Retinal pigment epithelial cell (primary cell): ENCODE data around the gene NT5DC3.

Experiments used
- DNase-seq: peaks from one replicate; pipeline ENCODE4 v3.0.0-alpha.2; 2010; ENCODE audit warnings: low read depth
- H3K4me3 ChIP-seq: 2 replicates; pipeline ENCODE4 v1.5.1; 2011; ENCODE audit warnings: mild to moderate bottlenecking, low read length, control low read depth, moderate library complexity
- TF ChIP-seq, protein P1 (sequence below): conservative IDR thresholded peaks from 2 replicates; pipeline ENCODE4 v1.5.1; 2011; ENCODE audit warnings: low read depth, low read length, control low read depth, inconsistent platforms

NT5DC3 gene

GRCh38 chr12:103865151-103865730, 24.2 kb upstream of the NT5DC3 start:
- DNase-seq: peak; percentile 53
- H3K4me3 ChIP-seq: no peak overlapping the region
- TF ChIP-seq, protein P1, sequence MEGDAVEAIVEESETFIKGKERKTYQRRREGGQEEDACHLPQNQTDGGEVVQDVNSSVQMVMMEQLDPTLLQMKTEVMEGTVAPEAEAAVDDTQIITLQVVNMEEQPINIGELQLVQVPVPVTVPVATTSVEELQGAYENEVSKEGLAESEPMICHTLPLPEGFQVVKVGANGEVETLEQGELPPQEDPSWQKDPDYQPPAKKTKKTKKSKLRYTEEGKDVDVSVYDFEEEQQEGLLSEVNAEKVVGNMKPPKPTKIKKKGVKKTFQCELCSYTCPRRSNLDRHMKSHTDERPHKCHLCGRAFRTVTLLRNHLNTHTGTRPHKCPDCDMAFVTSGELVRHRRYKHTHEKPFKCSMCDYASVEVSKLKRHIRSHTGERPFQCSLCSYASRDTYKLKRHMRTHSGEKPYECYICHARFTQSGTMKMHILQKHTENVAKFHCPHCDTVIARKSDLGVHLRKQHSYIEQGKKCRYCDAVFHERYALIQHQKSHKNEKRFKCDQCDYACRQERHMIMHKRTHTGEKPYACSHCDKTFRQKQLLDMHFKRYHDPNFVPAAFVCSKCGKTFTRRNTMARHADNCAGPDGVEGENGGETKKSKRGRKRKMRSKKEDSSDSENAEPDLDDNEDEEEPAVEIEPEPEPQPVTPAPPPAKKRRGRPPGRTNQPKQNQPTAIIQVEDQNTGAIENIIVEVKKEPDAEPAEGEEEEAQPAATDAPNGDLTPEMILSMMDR: no peak

GRCh38 chr12:103864710-103865109, 23.7 kb upstream of the NT5DC3 start:
- H3K4me3 ChIP-seq: no peak overlapping the region
- no peak for DNase-seq
- TF ChIP-seq, protein P1: no peak

- peak; percentile 92 for DNase-seq
- H3K4me3 ChIP-seq: no peak overlapping the region
Observed at GRCh38 chr12:103858953-103859601, 18.0 kb upstream of the NT5DC3 start.

DNA sequence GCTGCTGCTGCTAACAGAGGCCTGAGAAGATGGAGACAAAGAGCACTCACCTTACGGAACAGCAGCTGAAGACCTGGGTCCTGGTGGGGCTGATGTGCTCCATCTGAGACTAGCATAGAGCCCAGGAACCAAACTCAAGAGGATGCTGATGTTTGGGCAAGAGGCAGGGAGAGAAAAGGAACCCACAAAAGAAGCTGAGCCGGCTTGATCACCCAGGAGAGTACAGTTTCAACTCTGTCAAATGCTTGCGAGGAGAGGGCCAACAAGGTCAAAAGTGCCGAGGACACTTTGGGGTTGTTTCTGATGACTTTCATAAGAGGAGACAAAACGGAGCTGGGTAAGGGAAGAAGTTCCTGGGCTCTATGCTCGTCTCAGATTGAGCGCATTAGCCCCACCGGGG, 17.3 kb upstream of the NT5DC3 start:
- no peak for DNase-seq
- no peak overlapping the region for H3K4me3 ChIP-seq
- TF ChIP-seq, protein P1: no peak

More at GRCh38 chr12:103858953-103859601, 18.0 kb upstream of the NT5DC3 start:
- TF ChIP-seq, protein P1: no peak

- no peak for DNase-seq
- TF ChIP-seq, protein P1: no peak
- no peak overlapping the region for H3K4me3 ChIP-seq
Observed at GRCh38 chr12:103857164-103857563, 16.1 kb upstream of the NT5DC3 start.

- no peak overlapping the region for H3K4me3 ChIP-seq
- TF ChIP-seq, protein P1: no peak
- DNase-seq: no peak
Observed at GRCh38 chr12:103855896-103856657, 15.0 kb upstream of the NT5DC3 start.
